NT2/D1 (cell line): ENCODE measurements around the gene PHF3.
"Not testable (repeated sequence)": the region's sequence is repeated elsewhere in the genome, so short reads cannot be mapped to it uniquely, and the experiment has no call there.

Experiments
- DNase-seq: peaks from one replicate; pipeline ENCODE4 v3.0.0-alpha.2; 2011; ENCODE audit warnings: low read depth, low spot score
- H3K27me3 ChIP-seq: 2 replicates; pipeline ENCODE4 v1.6.0; 2011; ENCODE audit warnings: mild to moderate bottlenecking; ENCODE audit not compliant: insufficient read length, insufficient read depth
- H3K36me3 ChIP-seq: 2 replicates; pipeline ENCODE4 v1.6.1; 2011; ENCODE audit warnings: mild to moderate bottlenecking, low read length, mixed read lengths; ENCODE audit not compliant: insufficient read depth, insufficient read length
- H3K4me1 ChIP-seq: 2 replicates; pipeline ENCODE4 v1.5.1; 2011; ENCODE audit not compliant: insufficient read depth, insufficient read length
- H3K4me3 ChIP-seq: 2 replicates; pipeline ENCODE4 v1.5.1; 2011; ENCODE audit warnings: low read depth; ENCODE audit not compliant: insufficient read length
- H3K9ac ChIP-seq: 2 replicates; pipeline ENCODE4 v1.6.0; 2011; ENCODE audit warnings: low read depth; ENCODE audit not compliant: insufficient read length
- H3K9me3 ChIP-seq: 2 replicates; pipeline ENCODE4 v1.5.1; 2011; ENCODE audit warnings: mild to moderate bottlenecking, low read length; ENCODE audit not compliant: insufficient read depth
- SUZ12 ChIP-seq: IDR thresholded peaks from 2 replicates; pipeline ENCODE4 v1.6.1; 2011; ENCODE audit not compliant: insufficient read length, insufficient read depth; ENCODE audit errors: extremely low read depth
- YY1 ChIP-seq: IDR thresholded peaks from 2 replicates; pipeline ENCODE4 v1.6.1; 2011; ENCODE audit not compliant: insufficient read length, insufficient read depth
- ZNF274 ChIP-seq: IDR thresholded peaks from 2 replicates; pipeline ENCODE4 v1.6.1; 2011; ENCODE audit warnings: mild to moderate bottlenecking, low read depth, low read length

PHF3 gene

DNA sequence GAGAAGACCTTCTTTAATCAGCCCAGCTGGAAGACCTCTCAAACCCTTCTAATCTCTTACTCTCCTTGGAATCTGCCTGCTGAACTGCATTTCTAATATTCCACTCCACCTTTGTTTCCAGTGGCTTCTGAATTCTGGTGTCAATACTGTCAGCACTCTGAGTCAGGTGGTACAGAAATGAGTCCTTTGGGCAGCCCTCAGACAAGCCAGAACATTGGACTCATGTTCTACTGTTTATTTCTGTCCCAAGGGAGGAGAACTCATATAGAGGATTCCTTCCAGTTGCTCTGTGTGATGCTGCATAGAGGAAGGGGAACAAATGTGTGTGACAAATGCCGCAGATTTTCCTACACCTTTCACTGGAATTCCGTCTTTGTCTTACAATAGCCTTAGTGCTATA is 114.8 kb downstream of the PHF3 start:
- no peak overlapping the region for H3K9ac ChIP-seq
- no peak for DNase-seq
- H3K4me3 ChIP-seq, result no peak overlapping the region
- no peaks in the 10 kb centered on the region for H3K27me3 ChIP-seq
- no peaks in the 10 kb centered on the region for H3K9me3 ChIP-seq
- no peaks in the 10 kb centered on the region for H3K4me1 ChIP-seq
- no peaks in the 10 kb centered on the region for H3K36me3 ChIP-seq
- TF ChIP-seq SUZ12 (no peak), YY1 (no peak), ZNF274 (no peak)

DNA sequence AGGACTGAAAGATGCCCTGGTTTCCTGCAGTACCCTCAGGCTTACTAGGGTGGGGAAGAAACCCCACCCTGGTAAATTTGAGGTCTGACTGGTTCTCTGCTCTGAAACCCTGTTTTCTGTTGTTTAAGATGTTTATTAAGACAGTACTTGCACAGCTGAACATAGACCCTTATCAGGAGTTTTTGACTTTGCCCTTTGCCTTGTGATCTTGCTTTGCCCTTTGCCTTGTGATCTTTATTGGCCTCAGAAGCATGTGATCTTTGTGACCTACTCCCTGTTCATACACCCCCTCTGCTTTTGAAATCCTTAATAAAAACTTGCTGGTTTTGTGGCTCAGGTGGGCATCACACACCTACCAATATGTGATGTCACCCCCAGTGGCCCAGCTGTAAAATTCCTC is 121.7 kb downstream of the PHF3 start:
- H3K4me3 ChIP-seq, H3K9me3 ChIP-seq, H3K4me1 ChIP-seq, H3K36me3 ChIP-seq, H3K27me3 ChIP-seq, DNase-seq, H3K9ac ChIP-seq: not testable (repeated sequence)

DNA sequence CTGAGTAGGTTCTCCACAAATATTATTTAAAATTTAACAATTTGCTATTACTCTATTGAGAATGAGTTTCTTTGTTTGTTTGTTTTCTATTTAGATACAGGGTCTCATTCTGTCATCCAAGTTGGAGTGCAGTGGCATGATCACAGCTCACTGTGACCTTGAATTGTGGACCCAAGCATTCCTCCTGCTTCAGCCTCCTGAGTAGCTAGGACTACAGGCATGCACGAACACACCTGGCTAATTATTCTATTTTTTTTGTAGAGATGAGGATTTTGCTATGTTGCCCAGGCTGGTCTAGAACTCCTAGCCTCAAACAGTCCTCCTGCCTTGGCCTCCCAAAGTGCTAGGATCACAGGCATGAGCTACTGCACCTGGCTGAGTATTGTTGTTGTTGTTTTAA is 122.2 kb downstream of the PHF3 start:
- TF ChIP-seq ZNF274 (no peak), YY1 (no peak), SUZ12 (no peak)
- Histone ChIP-seq H3K27me3 (no peaks in the 10 kb centered on the region), H3K9me3 (peaks cover 7% of the 10 kb centered on the region; the same call in 1 of the 2 replicates), H3K36me3 (no peaks in the 10 kb centered on the region), H3K4me3 (no peak overlapping the region), H3K4me1 (no peaks in the 10 kb centered on the region), H3K9ac (no peak overlapping the region)
- no peak for DNase-seq

DNA sequence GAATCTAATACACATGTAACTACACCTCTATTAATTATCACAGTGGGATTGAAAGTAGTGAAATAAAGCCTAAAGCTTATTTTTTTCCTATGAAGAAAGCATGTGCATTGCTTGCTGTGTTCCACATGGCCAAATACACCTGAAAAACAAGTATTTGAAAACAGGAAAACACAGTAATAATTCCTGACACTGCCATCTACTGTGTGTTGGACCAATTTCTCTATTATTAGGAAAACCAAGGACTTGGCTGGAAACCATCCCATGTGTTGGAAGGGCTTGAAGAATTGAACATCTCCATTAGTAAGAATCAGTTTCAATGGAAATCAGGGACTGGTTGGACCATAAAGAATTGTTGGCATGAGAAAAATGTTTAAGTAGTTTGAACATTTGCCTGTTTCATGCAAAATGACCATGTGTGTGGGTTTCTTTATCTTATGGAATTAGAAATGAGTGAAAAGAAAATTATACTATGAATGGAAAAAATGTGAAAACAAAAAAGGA is 124.1 kb downstream of the PHF3 start:
- no peak for TF ChIP-seq SUZ12
- no peaks in the 10 kb centered on the region for H3K4me1 ChIP-seq
- H3K9ac ChIP-seq, result no peak overlapping the region
- H3K4me3 ChIP-seq, result no peak overlapping the region
- no peak for DNase-seq
- no peaks in the 10 kb centered on the region for H3K27me3 ChIP-seq
- H3K36me3 ChIP-seq, result no peaks in the 10 kb centered on the region
- H3K9me3 ChIP-seq, result peaks cover 7% of the 10 kb centered on the region; the same call in 1 of the 2 replicates

DNA sequence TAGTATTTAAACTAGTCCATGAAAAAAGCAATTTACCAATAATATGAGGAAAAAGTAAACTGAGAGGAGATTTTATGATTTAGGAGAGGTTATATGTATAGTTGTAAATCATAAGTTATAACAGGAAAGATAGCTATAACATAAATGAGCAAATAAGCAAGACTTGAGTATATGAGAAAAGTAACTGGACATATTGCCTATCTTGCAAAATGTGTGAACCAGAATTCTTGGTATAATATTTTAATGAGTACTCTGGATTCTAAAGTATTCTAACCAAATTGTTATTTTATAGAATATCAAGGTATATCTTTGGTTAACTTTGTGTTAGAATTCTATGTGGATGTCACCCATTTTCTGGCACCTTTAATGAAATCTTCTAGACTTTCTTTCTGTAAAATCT is 124.6 kb downstream of the PHF3 start:
- no peak for TF ChIP-seq ZNF274
- Histone ChIP-seq H3K9ac (no peak overlapping the region), H3K9me3 (peaks cover 7% of the 10 kb centered on the region; the same call in 1 of the 2 replicates), H3K36me3 (no peaks in the 10 kb centered on the region), H3K4me3 (no peak overlapping the region), H3K27me3 (no peaks in the 10 kb centered on the region), H3K4me1 (no peaks in the 10 kb centered on the region)
- no peak for DNase-seq

DNA sequence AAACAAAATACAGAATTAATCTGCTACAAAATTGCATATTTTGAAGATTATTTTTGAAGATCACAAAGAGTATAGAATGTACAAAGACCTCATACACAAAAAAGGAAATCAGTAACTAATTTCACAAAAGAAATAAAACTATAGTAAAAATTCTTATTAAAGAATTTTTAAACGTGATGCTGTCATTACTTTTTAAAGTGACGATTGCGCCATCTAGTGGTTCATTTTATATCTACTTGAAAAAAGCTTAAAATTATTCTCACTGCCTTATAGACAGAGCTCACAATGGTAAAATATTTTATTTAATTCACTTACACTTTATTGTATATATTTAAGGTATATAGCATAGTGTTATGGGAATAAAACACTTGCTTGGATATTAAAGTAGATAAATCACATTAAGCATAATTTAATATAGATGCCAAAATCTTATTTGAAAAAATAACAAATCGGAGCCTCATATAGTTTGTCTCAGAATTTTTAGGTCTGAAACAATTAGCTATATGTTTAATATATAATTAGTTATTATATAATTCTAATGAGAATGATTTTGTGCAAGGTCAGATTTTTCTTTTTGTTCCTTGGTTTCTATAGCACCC is 128.8 kb downstream of the PHF3 start:
- TF ChIP-seq YY1 (no peak), SUZ12 (no peak), ZNF274 (no peak)

More for the DNA sequence above, 128.8 kb downstream of the PHF3 start:
- Histone ChIP-seq H3K9me3 (no peaks in the 10 kb centered on the region), H3K27me3 (no peaks in the 10 kb centered on the region), H3K36me3 (no peaks in the 10 kb centered on the region), H3K9ac (no peak overlapping the region), H3K4me3 (no peak overlapping the region), H3K4me1 (no peaks in the 10 kb centered on the region)
- no peak for DNase-seq
